Kidney capillary endothelial cell (primary cell): ENCODE measurements around the gene KRTAP2-4.
"Not testable (repeated sequence)": the region's sequence is repeated elsewhere in the genome, so short reads cannot be mapped to it uniquely, and the experiment has no call there.

Experiments
- DNase-seq: peaks from one replicate; pipeline ENCODE4 v3.0.0-alpha.2; 2018; ENCODE audit warnings: low spot score

The KRTAP2-4 gene, protein sequence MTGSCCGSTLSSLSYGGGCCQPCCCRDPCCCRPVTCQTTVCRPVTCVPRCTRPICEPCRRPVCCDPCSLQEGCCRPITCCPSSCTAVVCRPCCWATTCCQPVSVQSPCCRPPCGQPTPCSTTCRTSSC

GRCh38 chr17:41065829-41066624 is at the start of gene KRTAP2-4:
KRTAP2-4 (minus strand) TSS chr17:41065879; CDS start chr17:41065845, 34 bp downstream.
- no peak for DNase-seq

- DNase-seq = no peak
Measured at GRCh38 chr17:41111151-41111885, 45.6 kb upstream of the KRTAP2-4 start.

DNA sequence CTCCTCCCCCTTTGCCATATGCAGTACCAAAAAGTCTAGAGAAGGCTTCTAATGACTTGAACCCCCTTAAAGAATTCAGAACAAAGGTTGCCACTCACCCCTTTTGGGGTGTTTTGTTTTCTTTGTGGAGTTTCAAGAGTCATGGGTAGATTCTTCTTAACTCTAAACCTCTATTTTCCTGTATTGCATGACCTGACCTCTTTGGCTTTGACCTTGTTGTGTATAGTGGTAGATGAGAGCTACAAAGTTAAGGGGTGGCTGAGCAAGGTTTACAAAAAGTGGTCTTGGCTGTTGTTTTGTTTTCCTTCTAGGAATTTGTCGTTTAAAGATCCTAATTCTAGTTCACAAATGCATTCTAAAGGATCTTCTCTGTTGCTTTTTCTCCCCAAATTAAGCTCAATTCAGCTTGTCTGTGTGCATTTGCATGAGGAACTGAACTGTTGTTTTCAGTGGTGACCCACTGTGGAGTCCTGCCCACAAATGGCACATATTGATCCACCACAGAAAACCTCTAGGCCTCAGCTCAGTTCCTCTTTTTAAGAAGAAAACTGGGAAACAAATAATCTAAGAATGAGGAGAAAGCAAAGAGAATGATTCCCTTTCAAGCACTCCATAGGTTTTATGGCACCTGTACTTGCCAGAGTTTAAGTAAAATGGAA is 43.2 kb upstream of the KRTAP2-4 start:
- not testable (repeated sequence) for DNase-seq

DNA sequence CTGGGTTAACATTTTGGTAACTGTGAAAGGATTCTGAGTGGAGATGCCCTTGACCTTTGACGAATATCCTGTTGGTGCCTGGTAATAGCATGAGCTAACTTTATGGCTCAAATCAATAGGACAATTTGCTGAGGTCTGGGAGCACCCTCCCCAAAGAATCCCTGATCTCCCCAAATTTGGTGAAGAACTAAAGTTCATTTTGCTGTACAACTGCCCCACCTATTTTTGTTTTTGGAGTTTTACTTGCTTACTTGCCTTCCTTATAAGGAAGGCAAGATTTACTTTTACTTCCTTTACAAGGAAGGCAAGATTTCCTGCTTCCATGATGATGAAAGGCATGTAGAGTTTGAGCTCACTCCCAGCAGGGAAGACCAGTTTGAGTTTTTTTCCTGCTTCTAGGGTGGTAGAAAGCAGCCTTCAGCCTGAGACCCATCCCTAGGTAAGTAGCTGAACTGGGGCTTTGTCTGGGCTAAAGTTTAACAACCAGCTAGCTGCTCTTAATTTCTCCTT is 42.3 kb upstream of the KRTAP2-4 start:
- no peak for DNase-seq

DNA sequence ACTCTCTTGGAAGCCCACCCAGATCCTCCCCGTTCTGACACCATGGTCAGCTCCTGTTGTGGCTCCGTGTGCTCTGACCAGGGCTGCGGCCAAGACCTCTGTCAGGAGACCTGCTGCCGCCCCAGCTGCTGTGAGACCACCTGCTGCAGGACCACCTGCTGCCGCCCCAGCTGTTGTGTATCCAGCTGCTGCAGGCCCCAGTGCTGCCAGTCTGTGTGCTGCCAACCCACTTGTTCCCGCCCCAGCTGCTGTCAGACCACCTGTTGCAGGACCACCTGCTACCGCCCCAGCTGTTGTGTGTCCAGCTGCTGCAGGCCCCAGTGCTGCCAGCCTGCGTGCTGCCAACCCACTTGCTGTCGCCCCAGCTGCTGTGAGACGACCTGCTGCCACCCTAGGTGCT is 39.7 kb upstream of the KRTAP2-4 start, which contains the start of gene KRTAP4-9:
Gene KRTAP4-9, plus strand, starts transcription at position 43 of the 400 bp plus-strand sequence. Its CDS starts 0 bp downstream, at position 43.
- not testable (repeated sequence) for DNase-seq

- DNase-seq = not testable (repeated sequence)
Measured at GRCh38 chr17:41104386-41105038, 38.8 kb upstream of the KRTAP2-4 start.

- DNase-seq = no peak
Measured at GRCh38 chr17:41103896-41104295, 38.2 kb upstream of the KRTAP2-4 start.

DNA sequence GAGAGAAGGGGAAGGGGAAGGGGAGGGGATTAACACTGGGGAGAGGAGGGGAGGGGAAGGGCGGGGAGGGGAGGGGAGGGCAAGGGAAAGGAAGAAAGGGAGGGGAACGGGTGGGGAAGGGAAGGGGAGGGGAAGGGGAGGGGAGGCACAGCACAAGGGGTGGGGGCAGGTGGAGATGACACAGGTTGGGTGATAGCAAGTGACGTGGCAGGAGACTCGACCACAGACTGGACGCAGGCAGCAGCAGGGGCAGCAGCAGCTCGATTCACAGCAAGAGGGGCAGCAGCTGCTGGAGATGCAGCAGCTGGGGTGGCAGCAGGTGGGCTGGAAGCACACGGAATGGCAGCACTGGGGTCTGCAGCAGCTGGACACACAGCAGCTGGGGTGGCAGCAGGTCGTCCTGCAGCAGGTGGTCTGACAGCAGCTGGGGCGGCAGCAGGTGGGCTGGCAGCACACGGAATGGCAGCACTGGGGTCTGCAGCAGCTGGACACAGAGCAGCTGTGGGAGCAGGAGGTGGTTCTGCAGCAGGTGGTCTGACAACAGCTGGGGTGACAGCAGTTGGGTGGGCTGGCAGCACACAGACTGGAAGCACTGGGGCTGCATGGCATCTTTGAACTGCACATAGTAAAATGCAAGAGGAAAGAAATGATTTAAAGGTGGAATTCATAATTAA is 36.0 kb upstream of the KRTAP2-4 start, which contains the start of gene KRTAP4-16:
Gene KRTAP4-16, minus strand, starts transcription at position 624 of the 674 bp plus-strand sequence. Its CDS starts 0 bp downstream, at position 624.
- DNase-seq = no peak

DNA sequence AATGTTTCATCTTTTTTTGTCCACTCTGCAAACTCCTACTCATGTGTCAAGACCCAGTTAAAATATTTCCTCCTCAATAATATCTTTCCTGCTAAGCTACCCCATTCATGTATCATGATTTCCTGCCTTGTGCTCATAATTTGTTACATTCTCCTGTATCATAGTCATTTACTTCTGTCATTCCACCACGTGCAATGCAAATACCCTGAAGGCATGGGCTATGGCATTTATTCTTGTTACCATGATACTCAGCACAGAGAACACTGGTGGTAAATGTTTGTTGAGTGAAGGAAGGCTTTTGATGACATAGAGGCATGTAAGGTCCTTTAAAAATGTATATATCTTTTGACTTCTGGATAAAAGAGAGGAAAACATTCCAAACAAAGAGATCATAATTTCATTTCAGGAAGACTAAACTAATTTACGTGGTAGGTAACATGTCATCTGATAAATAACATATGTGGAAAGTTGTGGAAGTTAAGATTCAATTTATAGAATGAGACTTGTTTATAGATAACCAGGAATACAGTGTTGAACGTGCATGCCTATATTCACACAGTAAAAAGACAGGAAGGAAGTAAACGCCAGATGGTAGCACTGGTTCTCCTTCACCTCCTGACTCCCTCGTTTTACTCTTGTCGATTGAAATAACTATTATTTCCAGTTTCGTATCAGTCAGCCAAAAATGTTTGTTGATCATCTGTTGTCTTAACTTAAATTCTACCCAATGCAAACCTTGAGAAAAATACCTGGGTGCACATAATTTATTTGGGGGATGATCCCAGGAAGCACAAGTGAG is 34.2 kb upstream of the KRTAP2-4 start:
- not testable (repeated sequence) for DNase-seq

DNA sequence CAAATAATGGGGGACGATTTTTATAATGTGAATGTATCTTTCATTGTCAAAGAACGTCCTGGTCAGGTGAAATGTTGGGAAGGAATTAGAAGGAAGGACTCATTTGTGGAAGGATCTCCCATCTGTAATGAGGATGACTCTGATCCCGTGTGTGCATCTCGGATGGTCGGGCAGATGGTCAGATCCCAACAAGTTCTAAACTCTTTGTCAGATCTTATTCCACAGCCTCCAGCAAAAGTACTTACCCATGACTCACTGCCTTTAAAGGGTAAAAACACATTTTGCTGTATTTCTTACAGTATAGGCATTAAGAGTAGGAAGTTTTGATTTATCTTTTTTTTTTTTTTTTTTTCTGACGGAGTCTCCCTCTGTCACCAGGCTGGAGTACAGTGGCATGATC is 32.8 kb upstream of the KRTAP2-4 start:
- DNase-seq = no peak

DNA sequence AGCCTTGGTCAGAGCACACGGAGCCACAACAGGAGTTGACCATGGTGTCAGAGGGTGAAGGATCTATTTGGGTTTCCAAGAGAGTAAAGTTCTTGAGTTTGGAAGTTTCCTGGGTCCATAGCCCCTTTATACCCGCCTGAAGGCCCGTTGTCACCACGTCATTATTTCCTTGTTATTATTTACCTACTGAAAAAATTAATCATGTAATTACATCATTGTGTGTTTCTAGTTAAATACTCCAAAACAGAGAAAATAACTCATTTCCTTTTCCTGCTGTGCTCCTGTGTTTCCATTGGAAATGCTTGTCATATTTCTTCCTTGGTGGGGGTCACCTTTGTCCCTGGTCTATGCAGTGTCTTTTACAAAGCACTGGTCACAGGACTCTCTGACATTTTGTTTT is 32.4 kb upstream of the KRTAP2-4 start, which contains the start of gene KRTAP4-8:
Gene KRTAP4-8, minus strand, starts transcription at position 101 of the 400 bp plus-strand sequence. Its CDS starts 58 bp downstream, at position 43.
- DNase-seq = no peak

GRCh38 chr17:41096055-41096454 is 30.4 kb upstream of the KRTAP2-4 start:
- DNase-seq = no peak

DNA sequence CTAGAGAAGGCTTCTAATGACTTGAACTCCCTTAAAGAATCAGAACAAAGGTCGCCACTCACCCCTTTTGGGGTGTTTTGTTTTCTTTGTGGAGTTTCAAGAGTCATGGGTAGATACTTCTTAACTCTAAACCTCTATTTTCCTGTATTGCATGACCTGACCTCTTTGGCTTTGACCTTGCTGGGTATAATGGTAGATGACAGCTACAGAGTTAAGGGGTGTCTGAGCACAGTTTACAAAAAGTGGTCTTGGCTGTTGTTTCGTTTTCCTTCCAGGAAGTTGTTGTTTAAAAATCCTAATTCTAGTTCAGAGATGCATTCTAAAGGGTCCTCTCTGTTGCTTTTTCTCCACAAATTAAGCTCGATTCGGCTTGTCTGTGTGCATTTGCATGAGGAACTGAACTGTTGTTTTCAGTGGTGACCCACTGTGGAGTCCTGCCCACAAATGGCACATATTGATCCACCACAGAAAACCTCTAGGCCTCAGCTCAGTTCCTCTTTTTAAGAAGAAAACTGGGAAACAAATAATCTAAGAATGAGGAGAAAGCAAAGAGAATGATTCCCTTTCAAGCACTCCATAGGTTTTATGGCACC is 23.2 kb upstream of the KRTAP2-4 start:
- DNase-seq = not testable (repeated sequence)

GRCh38 chr17:41084100-41084856 is 18.6 kb upstream of the KRTAP2-4 start, which contains the start of gene KRTAP4-7:
KRTAP4-7 (plus strand) TSS chr17:41084150; CDS start chr17:41084207, 57 bp downstream.
- not testable (repeated sequence) for DNase-seq

DNA sequence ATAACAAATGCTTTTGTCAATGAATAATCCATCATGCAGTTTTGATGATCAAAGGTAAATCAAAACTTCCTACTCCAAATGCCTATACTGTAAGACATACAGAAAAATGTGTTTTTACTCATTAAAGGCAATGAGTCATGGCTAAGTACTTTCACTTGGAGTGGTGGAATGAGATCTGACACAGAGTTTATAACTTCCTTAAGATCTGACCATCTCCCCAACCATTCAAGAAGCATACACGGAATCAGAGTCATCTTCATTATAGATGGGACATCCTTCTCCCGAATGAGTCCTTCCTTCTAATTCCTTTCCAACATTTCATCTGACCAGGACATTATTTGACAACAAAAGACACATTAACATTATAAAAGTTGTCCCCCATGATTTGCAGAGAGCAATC is 17.7 kb upstream of the KRTAP2-4 start:
- not testable (repeated sequence) for DNase-seq

DNA sequence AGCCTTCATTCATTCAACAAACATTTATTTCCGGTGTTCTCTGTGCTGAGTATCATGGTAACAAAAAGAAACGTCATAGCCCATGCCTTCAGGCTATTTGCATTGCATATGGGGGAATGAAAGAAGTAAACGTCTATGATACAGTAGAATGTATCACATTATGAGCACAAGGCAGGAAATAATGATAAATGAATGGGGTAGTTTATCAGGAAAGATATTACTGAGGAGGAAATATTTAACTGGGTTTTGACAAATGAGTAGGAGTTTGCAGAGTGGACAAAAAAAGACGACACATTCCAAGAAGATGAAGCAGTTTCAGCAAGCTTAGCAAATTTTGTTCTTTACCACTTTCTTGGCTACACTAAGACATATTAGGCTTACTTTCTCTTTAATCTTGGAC is 16.9 kb upstream of the KRTAP2-4 start:
- DNase-seq = no peak

DNA sequence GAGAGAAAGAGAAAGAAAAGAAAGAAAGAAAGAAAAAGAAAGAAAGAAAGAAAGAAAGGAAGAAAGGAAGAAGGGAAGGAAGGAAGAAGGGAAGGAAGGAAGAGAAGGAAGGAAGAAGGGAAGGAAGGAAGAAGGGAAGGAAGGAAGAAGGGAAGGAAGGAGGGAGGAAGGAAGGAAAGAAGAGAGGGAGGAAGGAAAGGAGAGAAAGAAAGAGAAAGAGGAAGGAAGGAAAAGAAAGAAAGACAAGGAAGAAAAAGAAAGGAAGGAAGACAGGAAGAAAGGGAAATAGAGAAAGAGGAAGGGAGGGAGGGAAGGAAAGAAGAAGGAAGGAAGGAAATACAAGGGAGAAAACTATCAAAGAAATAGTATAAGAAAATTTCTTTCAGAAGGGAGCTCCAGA is 11.1 kb upstream of the KRTAP2-4 start:
- DNase-seq = no peak

DNA sequence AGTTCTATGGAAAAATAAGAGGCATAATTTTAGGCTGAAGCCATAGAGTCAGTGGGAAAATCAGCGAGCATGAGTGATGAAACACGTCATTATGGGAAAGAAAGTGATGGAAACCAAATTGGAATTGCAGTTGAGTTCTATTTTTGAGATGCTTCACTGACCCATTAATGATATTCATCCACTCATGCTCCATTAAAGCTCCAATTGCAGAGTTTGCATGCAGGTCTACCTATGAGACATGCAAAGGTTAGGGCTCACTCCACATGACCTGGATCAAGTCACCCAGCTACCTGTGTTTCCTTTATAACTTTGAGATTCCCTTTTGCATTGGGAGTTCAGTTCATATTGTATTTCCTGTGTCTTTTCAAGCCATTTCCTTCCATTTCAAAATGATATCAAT is 8.0 kb upstream of the KRTAP2-4 start:
- no peak for DNase-seq
